Uterus (tissue), 4 donors: ENCODE measurements around the gene GSAP. TPM values are rescaled to one million over a fixed set of nuclear protein-coding genes. Genes with fewer than 3 reads are reported as not detected.

Experiments
- DNase-seq, 2 donors: peaks; one replicate each; pipeline ENCODE4 v3.0.0-alpha.2; 2019 to 2020
- H3K27ac ChIP-seq, 2 donors: fragments of 200-600 bp; sonication (generic); 1 replicate in 1 of 2; 2 replicates in 1 of 2; pipeline ENCODE4 v1.5.1; 2016 to 2018
- H3K27me3 ChIP-seq, 2 donors: fragments of 200-600 bp; sonication (generic); one replicate each; pipeline ENCODE4 v1.5.1; 2018 to 2019; ENCODE audit warnings: control low read depth in 1 of 2
- H3K36me3 ChIP-seq, 2 donors: fragments of 200-600 bp; sonication (generic); one replicate each; pipeline ENCODE4 v1.5.1; 2019; ENCODE audit warnings: control low read depth in 1 of 2
- H3K4me1 ChIP-seq, 2 donors: fragments of 200-600 bp; sonication (generic); one replicate each; pipeline ENCODE4 v1.5.1; 2018 to 2019; ENCODE audit warnings: control low read depth in 1 of 2
- H3K4me3 ChIP-seq, 2 donors: fragments of 200-600 bp; sonication (generic); 1 replicate in 1 of 2; 2 replicates in 1 of 2; pipeline ENCODE4 v1.5.1; 2018 to 2019; ENCODE audit warnings: mild to moderate bottlenecking in 1 of 2
- H3K9me3 ChIP-seq, 2 donors: fragments of 200-600 bp; sonication (generic); one replicate each; pipeline ENCODE4 v1.5.1; 2019; ENCODE audit warnings: control low read depth in 1 of 2
- POLR2A ChIP-seq, 2 donors: fragments of 450-650 bp; IDR thresholded peaks; one replicate each; pipeline ENCODE4 v1.6.1; 2016; ENCODE audit warnings: antibody characterized with exemption in 2 of 2, mild to moderate bottlenecking in 1 of 2, moderate library complexity in 1 of 2
- intact Hi-C: fragments of 100-400 bp; cut with DNase I; formaldehyde crosslinking; loops from one replicate; pipeline ENCODE4 v1.15.1; 2023; ENCODE audit warnings: low total_unique reads
- total RNA-seq, 4 donors: library from RNA; depleted of rRNA in 3 of 4; stranded (reverse); fragments of >200 nt in 3 of 4; gene quantifications; one replicate each; pipeline versions ENCODE4 v1.1.0 to v1.2.4, GENCODE V29; 2014 to 2023
- TF ChIP-seq, protein P1 (sequence below), 4 experiments: fragments of 200-600 bp in 2 of 4; fragments of 450-650 bp in 2 of 4; sonication (generic) in 2 of 4; IDR thresholded peaks; one replicate each; pipeline ENCODE4 v1.5.1; 2016 to 2019; ENCODE audit warnings: antibody characterized with exemption in 4 of 4, mild to moderate bottlenecking in 2 of 4, moderate library complexity in 1 of 4
- donor health status: DM: yes; HTN: yes; CAD: no.

Gene GSAP
- total RNA-seq, 4 donors from 2014 or later: 3.6 to 24.1 (median 13.1) TPM

- Histone ChIP-seq H3K4me1 (no peaks in the 10 kb centered on the region), H3K27me3 (no peaks in the 10 kb centered on the region), H3K4me3 (no peak overlapping the region), H3K27ac (no peak overlapping the region), H3K9me3 (no peaks in the 10 kb centered on the region), H3K36me3 (no peaks in the 10 kb centered on the region)
- no peak for DNase-seq
- intact Hi-C loops: no loop called here
- TF ChIP-seq, protein P1, sequence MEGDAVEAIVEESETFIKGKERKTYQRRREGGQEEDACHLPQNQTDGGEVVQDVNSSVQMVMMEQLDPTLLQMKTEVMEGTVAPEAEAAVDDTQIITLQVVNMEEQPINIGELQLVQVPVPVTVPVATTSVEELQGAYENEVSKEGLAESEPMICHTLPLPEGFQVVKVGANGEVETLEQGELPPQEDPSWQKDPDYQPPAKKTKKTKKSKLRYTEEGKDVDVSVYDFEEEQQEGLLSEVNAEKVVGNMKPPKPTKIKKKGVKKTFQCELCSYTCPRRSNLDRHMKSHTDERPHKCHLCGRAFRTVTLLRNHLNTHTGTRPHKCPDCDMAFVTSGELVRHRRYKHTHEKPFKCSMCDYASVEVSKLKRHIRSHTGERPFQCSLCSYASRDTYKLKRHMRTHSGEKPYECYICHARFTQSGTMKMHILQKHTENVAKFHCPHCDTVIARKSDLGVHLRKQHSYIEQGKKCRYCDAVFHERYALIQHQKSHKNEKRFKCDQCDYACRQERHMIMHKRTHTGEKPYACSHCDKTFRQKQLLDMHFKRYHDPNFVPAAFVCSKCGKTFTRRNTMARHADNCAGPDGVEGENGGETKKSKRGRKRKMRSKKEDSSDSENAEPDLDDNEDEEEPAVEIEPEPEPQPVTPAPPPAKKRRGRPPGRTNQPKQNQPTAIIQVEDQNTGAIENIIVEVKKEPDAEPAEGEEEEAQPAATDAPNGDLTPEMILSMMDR (IDR thresholded peaks at IDR 0.05): no peak
- TF ChIP-seq POLR2A (IDR thresholded peaks at IDR 0.05): no peak
Observed at GRCh38 chr7:77425101-77426051, 9.2 kb upstream of the GSAP start.

DNA sequence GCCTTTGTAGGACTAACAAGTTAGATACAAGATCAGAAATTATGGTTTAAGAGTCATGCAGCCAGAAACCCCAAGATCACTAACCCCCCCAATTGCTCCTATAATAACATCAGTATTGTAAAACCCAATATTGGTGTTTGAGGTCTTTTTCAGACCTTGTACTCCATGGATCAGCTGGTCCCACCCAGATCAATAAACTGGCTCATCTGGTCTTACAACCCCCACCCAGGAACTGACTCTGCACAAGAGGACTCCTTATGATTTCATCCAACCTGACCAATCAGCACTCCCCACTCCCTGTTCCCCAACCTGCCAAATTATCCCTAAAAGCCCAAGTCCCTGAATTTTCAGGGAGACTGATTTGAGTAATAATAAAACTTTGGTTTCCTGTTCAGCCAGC lies 6.4 kb upstream of the GSAP start:
- Histone ChIP-seq H3K9me3 (no peaks in the 10 kb centered on the region), H3K27me3 (no peaks in the 10 kb centered on the region), H3K27ac (no peak overlapping the region), H3K4me1 (no peaks in the 10 kb centered on the region), H3K36me3 (no peaks in the 10 kb centered on the region), H3K4me3 (no peak overlapping the region)
- DNase-seq: no peak
- no peak for TF ChIP-seq POLR2A (IDR thresholded peaks at IDR 0.05)
- TF ChIP-seq, protein P1 (IDR thresholded peaks at IDR 0.05): no peak
- intact Hi-C loops: no loop called here

DNA sequence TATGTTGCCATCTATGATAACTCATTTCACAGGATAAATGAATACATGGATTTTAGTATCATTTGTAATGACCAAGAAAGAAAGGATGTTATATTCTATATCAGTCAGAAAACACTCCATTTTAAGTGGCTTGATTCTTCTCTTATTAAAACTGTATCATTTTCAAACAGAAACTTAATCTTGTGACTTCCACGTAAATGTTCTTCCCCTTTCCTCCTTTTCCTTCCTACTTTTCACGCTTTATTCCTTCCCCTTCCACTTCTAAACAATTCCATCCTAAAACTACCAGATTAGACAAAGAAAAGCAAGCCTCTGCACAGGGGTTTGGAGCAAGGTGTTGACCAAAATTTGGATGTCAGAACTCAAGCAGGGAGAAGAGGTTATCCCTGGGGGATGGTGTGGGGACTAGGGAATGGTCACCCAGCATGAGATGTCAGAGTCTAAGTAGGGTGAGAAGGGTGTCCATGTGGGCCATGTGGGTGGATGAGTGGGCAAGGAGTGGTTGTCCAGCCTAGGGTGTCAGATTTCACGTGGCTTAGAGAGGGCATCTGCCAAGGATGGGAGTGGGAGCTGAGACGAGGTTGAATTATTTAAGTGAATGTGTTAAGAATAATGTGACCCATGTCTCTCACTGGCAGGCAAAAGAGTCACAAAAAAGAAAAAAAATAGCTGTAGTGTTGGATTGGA lies 5.0 kb upstream of the GSAP start:
- Histone ChIP-seq H3K36me3 (no peaks in the 10 kb centered on the region), H3K9me3 (no peaks in the 10 kb centered on the region), H3K27me3 (no peaks in the 10 kb centered on the region), H3K27ac (no peak overlapping the region), H3K4me1 (no peaks in the 10 kb centered on the region), H3K4me3 (no peak overlapping the region)
- TF ChIP-seq, protein P1 (IDR thresholded peaks at IDR 0.05): no peak
- no peak for TF ChIP-seq POLR2A (IDR thresholded peaks at IDR 0.05)
- no peak for DNase-seq
- intact Hi-C loops: no loop called here

DNA sequence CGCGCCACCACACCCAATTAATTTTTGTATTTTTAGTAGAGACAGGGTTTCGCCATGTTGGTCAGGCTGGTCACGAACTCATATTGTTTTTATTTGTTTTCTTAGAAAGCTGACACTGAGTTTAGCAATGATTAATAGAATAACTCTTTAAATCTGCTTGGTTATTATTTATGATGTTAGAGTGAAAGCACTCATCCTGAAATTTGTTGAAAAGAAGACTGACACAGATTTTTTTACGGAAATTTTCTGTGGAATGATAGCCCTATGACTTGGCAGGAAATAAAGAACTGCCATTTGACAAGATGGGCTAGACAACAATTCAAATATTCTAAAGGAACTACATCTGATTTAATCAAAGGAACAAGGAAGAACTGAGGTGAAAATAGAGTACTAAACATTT lies 4.3 kb upstream of the GSAP start:
- no peaks in the 10 kb centered on the region for H3K4me1 ChIP-seq
- no peak overlapping the region for H3K4me3 ChIP-seq
- no peak for TF ChIP-seq POLR2A (IDR thresholded peaks at IDR 0.05)
- TF ChIP-seq, protein P1 (IDR thresholded peaks at IDR 0.05): no peak
- no peaks in the 10 kb centered on the region for H3K9me3 ChIP-seq
- no peak for DNase-seq
- intact Hi-C loops: no loop called here
- H3K27ac ChIP-seq: no peak overlapping the region
- H3K36me3 ChIP-seq: no peaks in the 10 kb centered on the region
- H3K27me3 ChIP-seq: no peaks in the 10 kb centered on the region

GRCh38 chr7:77419102-77419501 lies 3.0 kb upstream of the GSAP start:
- H3K36me3 ChIP-seq: no peaks in the 10 kb centered on the region
- H3K9me3 ChIP-seq: no peaks in the 10 kb centered on the region
- no peak for DNase-seq
- no peak overlapping the region for H3K4me3 ChIP-seq
- intact Hi-C loops: no loop called here
- TF ChIP-seq, protein P1 (IDR thresholded peaks at IDR 0.05): no peak
- TF ChIP-seq POLR2A (IDR thresholded peaks at IDR 0.05): no peak
- H3K27me3 ChIP-seq: no peaks in the 10 kb centered on the region
- H3K4me1 ChIP-seq: no peaks in the 10 kb centered on the region
- H3K27ac ChIP-seq: no peak overlapping the region
